Epithelial cell of esophagus (primary cell): Measurements from ENCODE around the gene PRM3.

Experiments used
- DNase-seq: peaks from one replicate; pipeline ENCODE4 v3.0.0; 2010; ENCODE audit warnings: low read depth
- H3K4me3 ChIP-seq: 2 replicates; pipeline ENCODE4 v1.5.1; 2011; ENCODE audit warnings: mild to moderate bottlenecking, low read length, control low read depth
- CTCF ChIP-seq: IDR thresholded peaks from 2 replicates; pipeline ENCODE4 v1.5.1; 2011; ENCODE audit warnings: low read depth, mild to moderate bottlenecking, low read length, control low read depth, inconsistent platforms; ENCODE audit not compliant: insufficient read depth; ENCODE audit errors: missing control alignments

The PRM3 gene

GRCh38 chr16:11240636-11241473, 32.6 kb downstream of the PRM3 start:
- H3K4me3 ChIP-seq = no peak overlapping the region
- DNase-seq = no peak
- no peak for TF ChIP-seq CTCF

GRCh38 chr16:11239644-11240632, 33.5 kb downstream of the PRM3 start:
- no peak overlapping the region for H3K4me3 ChIP-seq
- no peak for TF ChIP-seq CTCF

GRCh38 chr16:11238272-11239202, 34.9 kb downstream of the PRM3 start:
- TF ChIP-seq CTCF = no peak
- no peak overlapping the region for H3K4me3 ChIP-seq
- DNase-seq = no peak

More at GRCh38 chr16:11239644-11240632, 33.5 kb downstream of the PRM3 start:
- DNase-seq = no peak

- no peak overlapping the region for H3K4me3 ChIP-seq
- no peak for TF ChIP-seq CTCF
- DNase-seq = no peak
These were observed 36.8 kb downstream of the PRM3 start for GRCh38 chr16:11236461-11237254.

- no peak for TF ChIP-seq CTCF
- DNase-seq = no peak
- no peak overlapping the region for H3K4me3 ChIP-seq
These were observed 37.8 kb downstream of the PRM3 start for GRCh38 chr16:11235703-11235991.
